A673 (cell line): ENCODE results near the gene JARID2. TPM values are rescaled to one million over a fixed set of nuclear protein-coding genes. Genes with fewer than 3 reads are reported as not detected.

Source experiments
- BruUV-seq: library from RNA; stranded (reverse); fragments of 400-500 nt; replicated peaks from 2 replicates; lab custom pipeline; 2021; lab: Mats Ljungman, UMichigan
- CTCF ChIA-PET: fragments of 300-600 bp; sonication (Branson Sonifier 250); formaldehyde crosslinking; loops from one replicate; lab custom pipeline; 2022; ENCODE audit warnings: antibody characterized with exemption; lab: Charles Lee
- POLR2A ChIA-PET: fragments of 300-600 bp; sonication (Branson Sonifier 250); formaldehyde crosslinking; loops from one replicate; lab custom pipeline; 2022; ENCODE audit warnings: antibody characterized with exemption; ENCODE audit not compliant: low non-redundant PET; lab: Charles Lee
- DNase-seq: peaks from one replicate; pipeline ENCODE4 v3.0.0-alpha.2; 2015; ENCODE audit warnings: low spot score
- H3K27ac ChIP-seq: fragments of 200-600 bp; sonication (generic); 2 replicates; pipeline ENCODE4 v1.5.1; 2016; ENCODE audit warnings: mixed run types, low read depth, mild to moderate bottlenecking, mixed read lengths, antibody characterized with exemption, low read length; ENCODE audit not compliant: poor library complexity, severe bottlenecking
- H3K27me3 ChIP-seq: fragments of 200-600 bp; sonication (generic); replicated peaks from 2 replicates; pipeline ENCODE4 v1.6.1; 2017; ENCODE audit warnings: mixed run types, low read depth, mild to moderate bottlenecking, mixed read lengths, antibody characterized with exemption, low read length; ENCODE audit not compliant: insufficient read depth, poor library complexity
- H3K36me3 ChIP-seq: fragments of 200-600 bp; sonication (generic); 2 replicates; pipeline ENCODE4 v1.6.1; 2016; ENCODE audit warnings: mixed run types, mild to moderate bottlenecking, mixed read lengths, antibody characterized with exemption, low read length; ENCODE audit not compliant: insufficient read depth, poor library complexity, severe bottlenecking
- H3K4me1 ChIP-seq: fragments of 200-600 bp; sonication (generic); 2 replicates; pipeline ENCODE4 v1.6.1; 2017; ENCODE audit warnings: mixed run types, mild to moderate bottlenecking, mixed read lengths, antibody characterized with exemption, low read length; ENCODE audit not compliant: insufficient read depth, poor library complexity, severe bottlenecking
- H3K4me3 ChIP-seq: fragments of 200-600 bp; sonication (generic); 2 replicates; pipeline ENCODE4 v1.5.1; 2016; ENCODE audit warnings: low read depth, mixed run types, mild to moderate bottlenecking, mixed read lengths, low read length; ENCODE audit not compliant: poor library complexity, severe bottlenecking
- H3K9me3 ChIP-seq: fragments of 200-600 bp; sonication (generic); 2 replicates; pipeline ENCODE4 v1.6.1; 2016; ENCODE audit warnings: mixed run types, low read depth, mild to moderate bottlenecking, mixed read lengths, antibody characterized with exemption, low read length; ENCODE audit not compliant: poor library complexity, severe bottlenecking
- EZH2 ChIP-seq: fragments of 200-600 bp; sonication (generic); IDR thresholded peaks from 2 replicates; pipeline ENCODE4 v1.6.1; 2017; ENCODE audit warnings: borderline replicate concordance, low read depth, mild to moderate bottlenecking, mixed read lengths, antibody characterized with exemption, low read length; ENCODE audit not compliant: poor library complexity, severe bottlenecking
- intact Hi-C: fragments of 100-400 bp; cut with micrococcal nuclease; formaldehyde crosslinking; loops from one replicate; pipeline ENCODE4 v1.10.0; 2022; ENCODE audit not compliant: unreplicated experiment
- total RNA-seq: library from RNA; stranded (reverse); gene quantifications from 2 replicates; pipeline ENCODE4 v1.2.3, GENCODE V29; 2021
- TF ChIP-seq, protein P1 (sequence below): fragments of 300-800, 200-600 bp; sonication (generic); conservative IDR thresholded peaks from 2 replicates; pipeline ENCODE4 v1.5.1; 2017; ENCODE audit warnings: low read depth, mild to moderate bottlenecking, antibody characterized with exemption, low read length, moderate library complexity, mixed read lengths

The JARID2 gene
- total RNA-seq, 1 experiment from 2014 or later, result 29.4 TPM

DNA sequence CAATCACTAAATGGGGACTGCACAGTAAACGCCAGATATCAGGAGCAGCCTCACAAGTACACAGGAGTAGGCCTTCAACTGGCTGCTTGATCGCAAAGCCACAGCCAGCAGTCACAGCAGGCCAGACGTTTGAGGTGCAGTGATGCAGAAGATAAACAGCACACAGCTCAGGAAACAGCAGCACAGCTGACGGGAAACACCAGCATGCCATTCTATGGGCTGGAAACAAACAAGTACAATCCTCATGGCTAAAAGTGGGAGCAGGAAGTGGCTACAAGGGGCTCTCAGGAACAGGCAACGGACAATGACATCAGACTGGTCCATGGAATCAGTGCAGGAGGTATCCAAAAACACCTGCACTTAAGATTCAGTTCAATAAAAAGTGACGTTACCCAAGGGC lies 305.9 kb downstream of the JARID2 start:
- CTCF ChIA-PET, result no interaction called here
- H3K27me3 ChIP-seq, result no peaks in the 10 kb centered on the region
- H3K4me3 ChIP-seq, result no peak overlapping the region
- H3K9me3 ChIP-seq, result no peaks in the 10 kb centered on the region
- H3K36me3 ChIP-seq, result no peaks in the 10 kb centered on the region
- intact Hi-C loops, result loop anchor here (5.0 kb wide), 1 partner anchor 36 kb away; no protein-coding TSS in a partner anchor
- H3K27ac ChIP-seq, result no peak overlapping the region
- no TSS peak for BruUV-seq
- POLR2A ChIA-PET, result interaction anchor here (0.5 kb wide), 1 partner anchor 24 kb away, joined by 4 read pairs; no protein-coding TSS in a partner anchor
- H3K4me1 ChIP-seq, result peaks cover 60% of the 10 kb centered on the region
- TF ChIP-seq, protein P1, sequence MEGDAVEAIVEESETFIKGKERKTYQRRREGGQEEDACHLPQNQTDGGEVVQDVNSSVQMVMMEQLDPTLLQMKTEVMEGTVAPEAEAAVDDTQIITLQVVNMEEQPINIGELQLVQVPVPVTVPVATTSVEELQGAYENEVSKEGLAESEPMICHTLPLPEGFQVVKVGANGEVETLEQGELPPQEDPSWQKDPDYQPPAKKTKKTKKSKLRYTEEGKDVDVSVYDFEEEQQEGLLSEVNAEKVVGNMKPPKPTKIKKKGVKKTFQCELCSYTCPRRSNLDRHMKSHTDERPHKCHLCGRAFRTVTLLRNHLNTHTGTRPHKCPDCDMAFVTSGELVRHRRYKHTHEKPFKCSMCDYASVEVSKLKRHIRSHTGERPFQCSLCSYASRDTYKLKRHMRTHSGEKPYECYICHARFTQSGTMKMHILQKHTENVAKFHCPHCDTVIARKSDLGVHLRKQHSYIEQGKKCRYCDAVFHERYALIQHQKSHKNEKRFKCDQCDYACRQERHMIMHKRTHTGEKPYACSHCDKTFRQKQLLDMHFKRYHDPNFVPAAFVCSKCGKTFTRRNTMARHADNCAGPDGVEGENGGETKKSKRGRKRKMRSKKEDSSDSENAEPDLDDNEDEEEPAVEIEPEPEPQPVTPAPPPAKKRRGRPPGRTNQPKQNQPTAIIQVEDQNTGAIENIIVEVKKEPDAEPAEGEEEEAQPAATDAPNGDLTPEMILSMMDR, result no peak
- no peak for TF ChIP-seq EZH2
- DNase-seq, result peak; percentile 75

DNA sequence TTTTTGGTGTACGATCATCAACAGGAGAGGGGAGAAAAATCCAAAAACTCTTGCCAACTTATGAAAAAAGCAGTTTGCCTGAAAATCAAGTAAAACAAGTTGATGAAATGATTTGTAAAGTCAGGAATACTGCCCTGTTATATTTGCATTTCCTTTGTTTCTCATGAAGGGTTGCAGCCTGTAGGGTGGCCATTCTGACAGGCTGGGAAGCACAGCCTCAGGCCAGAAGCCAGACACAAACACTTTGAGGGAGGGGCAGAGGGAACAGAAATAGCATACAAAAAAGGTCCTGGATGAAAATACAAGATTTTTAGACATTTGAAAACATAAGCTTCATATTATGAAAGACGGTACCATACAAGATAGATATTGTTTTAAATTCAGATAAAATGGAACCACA lies 307.2 kb downstream of the JARID2 start:
- BruUV-seq, result no TSS peak
- DNase-seq, result no peak
- ChIA-PET CTCF (interaction anchor here (0.6 kb wide), 1 partner anchor 59 kb away, joined by 5 read pairs; no protein-coding TSS in a partner anchor), POLR2A (interaction anchor here (0.9 kb wide), 1 partner anchor 19 kb away, joined by 9 read pairs; no protein-coding TSS in a partner anchor)
- Histone ChIP-seq H3K36me3 (no peaks in the 10 kb centered on the region), H3K27ac (no peak overlapping the region), H3K9me3 (no peaks in the 10 kb centered on the region), H3K27me3 (no peaks in the 10 kb centered on the region), H3K4me1 (peaks cover 50% of the 10 kb centered on the region), H3K4me3 (no peak overlapping the region)
- intact Hi-C loops, result loop anchor here (5.0 kb wide), 1 partner anchor 34 kb away; no protein-coding TSS in a partner anchor
- TF ChIP-seq, protein P1, result no peak
- TF ChIP-seq EZH2, result no peak

DNA sequence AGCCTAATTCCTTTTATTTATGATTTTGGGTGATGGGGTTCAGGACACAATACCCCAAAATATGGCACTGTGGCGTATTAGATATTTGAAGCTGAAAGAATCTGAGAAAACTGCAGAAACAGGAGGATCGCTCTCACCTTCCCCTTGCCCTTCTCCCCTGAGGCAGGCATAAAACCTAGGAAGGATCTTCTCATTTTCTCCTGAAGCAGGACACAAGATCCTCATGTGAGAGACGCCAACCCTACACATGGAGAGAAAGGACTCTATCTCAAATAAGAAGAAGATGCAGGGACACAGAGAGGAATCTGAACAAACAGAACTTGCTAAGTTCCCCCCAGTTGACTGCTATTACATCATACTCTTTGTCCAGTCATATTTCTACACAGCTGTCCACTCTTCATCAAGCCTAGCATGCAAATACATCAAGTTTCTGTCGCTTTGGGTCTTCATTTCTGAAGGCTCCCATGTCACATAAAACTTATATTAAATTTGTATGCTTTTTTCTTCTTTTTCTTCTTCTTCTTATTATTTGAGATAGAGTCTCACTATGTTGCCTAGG lies 307.9 kb downstream of the JARID2 start:
- Histone ChIP-seq H3K4me3 (no peak overlapping the region), H3K27me3 (no peaks in the 10 kb centered on the region), H3K9me3 (no peaks in the 10 kb centered on the region), H3K4me1 (peaks cover 43% of the 10 kb centered on the region), H3K27ac (no peak overlapping the region), H3K36me3 (no peaks in the 10 kb centered on the region)
- intact Hi-C loops, result loop anchor here (5.0 kb wide), 1 partner anchor 33 kb away; no protein-coding TSS in a partner anchor
- ChIA-PET CTCF (no interaction called here), POLR2A (no interaction called here)
- TF ChIP-seq, protein P1, result no peak
- TF ChIP-seq EZH2, result no peak
- no TSS peak for BruUV-seq
- no peak for DNase-seq
